Skeletal muscle tissue (tissue), 4 donors: ENCODE measurements around the gene IGFLR1. TPM values are rescaled to one million over a fixed set of nuclear protein-coding genes. Genes with fewer than 3 reads are reported as not detected.
"Not testable (repeated sequence)": the region's sequence is repeated elsewhere in the genome, so short reads cannot be mapped to it uniquely, and the experiment has no call there.

Source experiments
- H3K27ac ChIP-seq: one replicate; pipeline ENCODE4 v1.7.0; 2013; ENCODE audit warnings: mild to moderate bottlenecking, low read depth, low read length, inconsistent platforms
- H3K27me3 ChIP-seq, 3 donors: one replicate each; pipeline ENCODE4 v1.7.0; 2013; ENCODE audit warnings: low read length in 3 of 3; ENCODE audit not compliant: control insufficient read depth in 3 of 3, insufficient read depth in 3 of 3
- H3K36me3 ChIP-seq, 3 donors: one replicate each; pipeline ENCODE4 v1.7.0; 2013; ENCODE audit warnings: low read length in 3 of 3; ENCODE audit not compliant: control insufficient read depth in 3 of 3, insufficient read depth in 3 of 3
- H3K4me1 ChIP-seq, 3 donors: one replicate each; pipeline ENCODE4 v1.7.0; 2013; ENCODE audit warnings: low read length in 3 of 3, mild to moderate bottlenecking in 3 of 3; ENCODE audit not compliant: control insufficient read depth in 3 of 3, insufficient read depth in 3 of 3
- H3K4me3 ChIP-seq, 3 donors: one replicate each; pipeline ENCODE4 v1.7.0; 2013; ENCODE audit warnings: low read length in 3 of 3
- H3K9ac ChIP-seq, 3 donors: one replicate each; pipeline ENCODE4 v1.7.0; 2013; ENCODE audit warnings: low read length in 3 of 3, mild to moderate bottlenecking in 3 of 3, moderate library complexity in 2 of 3, low read depth in 1 of 3
- H3K9me3 ChIP-seq, 3 donors: one replicate each; pipeline ENCODE4 v1.7.0; 2013; ENCODE audit warnings: low read length in 3 of 3; ENCODE audit not compliant: control insufficient read depth in 3 of 3
- total RNA-seq: library from RNA; depleted of rRNA; stranded (reverse); fragments of >200 nt; gene quantifications from one replicate; pipeline ENCODE4 v1.2.3, GENCODE V29; 2014
- donor health status: Osteomylitis.

The IGFLR1 gene
- total RNA-seq, 1 donor from 2014 or later: 3.1 TPM

DNA sequence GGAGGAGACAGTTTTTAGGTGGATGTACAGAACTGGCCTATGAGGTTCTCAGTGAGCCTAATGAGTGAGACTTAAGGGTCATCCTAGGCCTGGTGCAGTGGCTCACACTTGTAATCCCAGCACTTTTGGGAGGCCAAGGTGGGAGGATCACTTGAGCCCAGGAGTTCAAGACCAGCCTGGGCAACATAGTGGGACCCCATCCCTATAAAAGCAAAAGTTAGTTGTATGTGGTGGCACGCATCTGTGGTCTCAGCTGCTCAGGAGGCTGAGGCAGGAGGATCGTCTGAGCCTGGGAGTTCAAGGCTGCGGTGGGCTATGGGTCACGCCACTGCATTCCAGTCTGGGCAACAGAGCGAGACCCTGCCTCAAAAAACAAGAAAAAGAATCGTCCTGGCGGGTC is 18.1 kb downstream of the IGFLR1 start:
- H3K27me3 ChIP-seq, H3K4me3 ChIP-seq, H3K9me3 ChIP-seq, H3K4me1 ChIP-seq, H3K9ac ChIP-seq, H3K27ac ChIP-seq: not testable (repeated sequence)
- H3K36me3 ChIP-seq: peaks cover 80 to 84% (median 81%) of the 10 kb centered on the region in 3 donors

DNA sequence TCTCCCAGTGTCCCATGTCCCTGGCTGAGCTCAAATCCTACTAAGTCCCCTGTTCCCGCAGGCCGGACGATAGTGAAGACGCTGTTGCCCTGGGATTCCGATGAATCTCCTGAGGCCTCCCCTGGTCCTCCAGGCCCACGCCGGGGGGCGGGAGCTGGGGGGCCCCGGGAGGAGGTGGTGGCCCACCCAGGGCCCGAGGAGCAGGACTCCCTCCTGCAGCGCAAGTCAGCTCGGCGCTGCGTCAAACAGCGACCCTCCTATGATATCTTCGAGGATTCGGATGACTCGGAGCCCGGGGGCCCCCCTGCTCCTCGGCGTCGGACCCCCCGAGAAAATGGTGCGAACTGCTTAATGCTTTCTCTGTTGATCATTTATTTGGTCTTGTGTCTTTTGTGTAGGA is 18.6 kb downstream of the IGFLR1 start:
- Histone ChIP-seq H3K4me3 (no peak overlapping the region), H3K36me3 (peaks cover 75 to 79% (median 76%) of the 10 kb centered on the region in 3 donors), H3K9me3 (no peaks in the 10 kb centered on the region), H3K27me3 (no peaks in the 10 kb centered on the region), H3K9ac (no peak overlapping the region), H3K27ac (no peak overlapping the region), H3K4me1 (peaks cover 10 to 14% (median 10%) of the 10 kb centered on the region in 3 donors)

DNA sequence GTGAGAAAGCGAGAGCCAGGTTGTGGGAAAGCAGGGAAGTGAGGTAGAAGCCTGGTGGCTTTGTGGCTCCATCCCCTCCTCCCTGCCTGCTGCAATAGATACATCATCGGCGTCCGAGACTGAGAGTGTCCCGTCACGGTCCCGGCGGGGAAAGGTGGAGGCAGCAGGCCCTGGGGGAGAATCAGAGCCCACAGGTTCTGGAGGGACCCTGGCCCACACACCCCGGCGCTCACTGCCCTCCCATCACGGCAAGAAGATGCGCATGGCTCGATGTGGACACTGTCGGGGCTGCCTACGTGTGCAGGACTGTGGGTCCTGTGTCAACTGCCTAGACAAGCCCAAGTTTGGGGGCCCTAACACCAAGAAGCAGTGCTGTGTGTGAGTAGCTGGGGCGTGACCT is 19.4 kb downstream of the IGFLR1 start:
- H3K27ac ChIP-seq: no peak overlapping the region
- H3K4me1 ChIP-seq: peaks cover 13 to 18% (median 13%) of the 10 kb centered on the region in 3 donors
- no peaks in the 10 kb centered on the region for H3K9me3 ChIP-seq
- H3K9ac ChIP-seq: no peak overlapping the region
- peaks cover 67 to 72% (median 69%) of the 10 kb centered on the region in 3 donors for H3K36me3 ChIP-seq
- H3K4me3 ChIP-seq: no peak overlapping the region
- no peaks in the 10 kb centered on the region for H3K27me3 ChIP-seq

DNA sequence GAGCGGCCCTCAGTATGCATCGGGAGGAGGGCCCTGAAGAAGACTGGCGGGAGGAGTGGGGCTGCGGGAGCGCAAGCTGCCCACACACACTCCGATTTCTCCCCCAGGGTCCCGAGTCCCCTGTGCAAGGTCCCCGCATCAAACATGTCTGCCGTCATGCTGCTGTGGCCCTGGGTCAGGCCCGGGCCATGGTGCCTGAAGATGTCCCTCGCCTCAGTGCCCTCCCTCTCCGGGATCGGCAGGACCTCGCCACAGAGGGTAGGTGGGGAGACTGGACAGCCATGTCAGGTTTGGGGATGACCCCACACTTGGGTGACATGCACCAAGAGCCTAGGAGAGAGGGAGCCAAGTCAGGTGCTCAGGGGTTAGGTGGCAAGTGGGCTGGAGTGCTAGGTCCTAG is 19.8 kb downstream of the IGFLR1 start:
- no peaks in the 10 kb centered on the region for H3K27me3 ChIP-seq
- H3K4me3 ChIP-seq: no peak overlapping the region
- H3K4me1 ChIP-seq: peaks cover 13 to 18% (median 13%) of the 10 kb centered on the region in 3 donors
- no peak overlapping the region for H3K27ac ChIP-seq
- peaks cover 63 to 67% (median 64%) of the 10 kb centered on the region in 3 donors for H3K36me3 ChIP-seq
- no peaks in the 10 kb centered on the region for H3K9me3 ChIP-seq
- H3K9ac ChIP-seq: no peak overlapping the region

DNA sequence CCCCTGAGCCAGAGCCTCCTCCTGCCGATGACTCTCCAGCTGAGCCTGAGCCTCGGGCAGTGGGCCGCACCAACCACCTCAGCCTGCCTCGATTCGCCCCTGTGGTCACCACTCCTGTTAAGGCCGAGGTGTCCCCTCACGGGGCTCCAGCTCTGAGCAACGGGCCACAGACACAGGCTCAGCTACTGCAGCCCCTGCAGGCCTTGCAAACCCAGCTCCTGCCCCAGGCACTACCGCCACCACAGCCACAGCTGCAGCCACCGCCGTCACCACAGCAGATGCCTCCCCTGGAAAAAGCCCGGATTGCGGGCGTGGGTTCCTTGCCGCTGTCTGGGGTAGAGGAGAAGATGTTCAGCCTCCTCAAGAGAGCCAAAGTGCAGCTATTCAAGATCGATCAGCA is 20.9 kb downstream of the IGFLR1 start:
- Histone ChIP-seq H3K4me3 (no peak overlapping the region), H3K36me3 (peaks cover 53 to 59% (median 55%) of the 10 kb centered on the region in 3 donors), H3K9ac (no peak overlapping the region), H3K4me1 (peaks cover 14 to 21% (median 15%) of the 10 kb centered on the region in 3 donors), H3K27ac (no peak overlapping the region), H3K9me3 (no peaks in the 10 kb centered on the region), H3K27me3 (no peaks in the 10 kb centered on the region)

DNA sequence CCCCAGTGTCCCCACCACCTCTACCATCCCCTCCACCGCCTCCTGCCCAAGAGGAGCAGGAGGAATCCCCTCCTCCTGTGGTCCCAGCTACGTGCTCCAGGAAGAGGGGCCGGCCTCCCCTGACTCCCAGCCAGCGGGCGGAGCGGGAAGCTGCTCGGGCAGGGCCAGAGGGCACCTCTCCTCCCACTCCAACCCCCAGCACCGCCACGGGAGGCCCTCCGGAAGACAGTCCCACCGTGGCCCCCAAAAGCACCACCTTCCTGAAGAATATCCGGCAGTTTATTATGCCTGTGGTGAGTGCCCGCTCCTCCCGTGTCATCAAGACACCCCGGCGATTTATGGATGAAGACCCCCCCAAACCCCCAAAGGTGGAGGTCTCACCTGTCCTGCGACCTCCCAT is 21.6 kb downstream of the IGFLR1 start:
- Histone ChIP-seq H3K27me3 (no peaks in the 10 kb centered on the region), H3K36me3 (peaks cover 46 to 52% (median 47%) of the 10 kb centered on the region in 3 donors), H3K4me1 (peaks cover 22 to 28% (median 22%) of the 10 kb centered on the region in 3 donors), H3K27ac (no peak overlapping the region), H3K9me3 (no peaks in the 10 kb centered on the region), H3K9ac (no peak overlapping the region), H3K4me3 (no peak overlapping the region)

DNA sequence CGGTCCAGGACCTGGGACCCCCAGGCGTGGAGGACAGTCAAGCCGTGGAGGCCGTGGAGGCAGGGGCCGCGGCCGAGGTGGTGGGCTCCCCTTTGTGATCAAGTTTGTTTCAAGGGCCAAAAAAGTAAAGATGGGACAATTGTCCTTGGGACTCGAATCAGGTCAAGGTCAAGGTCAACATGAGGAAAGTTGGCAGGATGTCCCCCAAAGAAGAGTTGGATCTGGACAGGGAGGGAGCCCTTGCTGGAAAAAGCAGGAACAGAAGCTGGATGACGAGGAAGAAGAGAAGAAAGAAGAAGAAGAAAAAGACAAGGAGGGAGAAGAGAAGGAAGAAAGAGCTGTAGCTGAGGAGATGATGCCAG is 22.1 kb downstream of the IGFLR1 start:
- H3K9me3 ChIP-seq: no peaks in the 10 kb centered on the region
- no peak overlapping the region for H3K27ac ChIP-seq
- no peaks in the 10 kb centered on the region for H3K27me3 ChIP-seq
- peaks cover 41 to 47% (median 42%) of the 10 kb centered on the region in 3 donors for H3K36me3 ChIP-seq
- peaks cover 26 to 33% (median 26%) of the 10 kb centered on the region in 3 donors for H3K4me1 ChIP-seq
- H3K4me3 ChIP-seq: no peak overlapping the region
- no peak overlapping the region for H3K9ac ChIP-seq

DNA sequence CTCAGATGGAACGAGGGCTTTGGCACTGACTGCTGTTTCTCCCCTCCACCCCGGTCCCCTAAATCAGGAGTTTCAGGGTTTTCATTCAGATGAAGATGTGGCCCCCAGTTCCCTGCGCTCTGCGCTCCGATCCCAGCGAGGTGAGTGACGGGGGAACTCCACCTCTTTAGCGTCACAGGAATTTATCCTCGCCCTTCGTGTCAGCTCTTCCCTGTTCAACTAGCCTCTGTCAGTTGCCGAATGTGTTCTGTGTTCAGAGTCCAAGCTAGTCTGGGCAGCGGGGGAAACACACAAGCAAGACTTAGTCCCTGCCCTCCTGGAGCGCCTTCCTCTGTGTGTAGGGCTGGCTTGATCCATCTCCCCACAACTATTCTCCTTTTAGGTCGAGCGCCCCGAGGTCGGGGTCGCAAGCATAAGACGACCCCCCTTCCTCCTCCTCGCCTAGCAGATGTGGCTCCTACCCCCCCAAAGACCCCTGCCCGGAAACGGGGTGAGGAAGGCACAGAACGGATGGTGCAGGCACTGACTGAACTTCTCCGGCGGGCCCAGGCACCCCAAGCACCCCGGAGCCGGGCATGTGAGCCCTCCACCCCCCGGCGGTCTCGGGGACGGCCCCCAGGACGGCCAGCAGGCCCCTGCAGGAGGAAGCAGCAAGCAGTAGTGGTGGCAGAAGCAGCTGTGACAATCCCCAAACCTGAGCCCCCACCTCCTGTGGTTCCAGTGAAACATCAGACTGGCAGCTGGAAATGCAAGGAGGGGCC is 22.7 kb downstream of the IGFLR1 start:
- no peak overlapping the region for H3K27ac ChIP-seq
- peaks cover 26 to 39% (median 26%) of the 10 kb centered on the region in 3 donors for H3K4me1 ChIP-seq
- H3K4me3 ChIP-seq: peak overlapping the region in 2 of 3 donors; percentile 79 to 90
- no peaks in the 10 kb centered on the region for H3K9me3 ChIP-seq
- peak overlapping the region in 2 of 3 donors; percentile 88 to 91 for H3K9ac ChIP-seq
- no peaks in the 10 kb centered on the region for H3K27me3 ChIP-seq
- H3K36me3 ChIP-seq: peaks cover 35 to 41% (median 37%) of the 10 kb centered on the region in 3 donors

DNA sequence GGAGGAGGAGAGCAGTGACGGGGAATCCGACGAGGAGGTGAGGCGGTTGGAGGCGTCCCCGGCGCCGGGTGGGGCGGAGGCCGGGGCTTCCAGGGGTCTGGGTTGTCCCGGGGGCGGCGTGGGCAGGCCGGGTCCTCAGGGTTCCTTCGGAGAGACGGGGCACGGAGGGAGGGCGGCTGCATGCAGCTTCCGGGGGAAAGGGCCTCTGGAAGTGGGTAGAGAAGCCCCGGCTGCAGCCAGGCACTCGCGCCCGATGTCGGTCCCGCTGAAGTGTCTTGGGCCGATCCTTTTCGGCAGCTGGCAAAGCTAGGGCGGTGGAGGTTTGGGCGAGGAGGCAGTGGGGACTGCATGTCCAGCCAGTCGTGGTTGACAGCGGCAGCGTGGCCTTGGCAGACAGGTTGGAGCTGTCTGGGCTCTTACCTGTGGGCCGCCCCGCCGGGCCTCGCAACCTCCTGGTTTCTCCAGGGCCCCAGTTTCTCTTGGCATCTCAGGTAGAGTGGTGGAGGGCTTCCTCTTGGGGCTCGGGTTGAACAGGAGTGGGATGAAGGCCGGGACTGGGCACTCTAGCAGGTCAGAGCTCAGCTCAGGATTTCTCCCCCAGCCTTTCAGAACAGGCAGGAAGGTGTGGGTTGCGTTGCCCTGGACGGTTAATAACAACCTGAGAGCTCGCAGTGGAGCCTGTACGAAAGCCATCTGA is 23.8 kb downstream of the IGFLR1 start:
- peak overlapping the region; percentile 79 to 90 (median 88) for H3K4me3 ChIP-seq
- peak overlapping the region; percentile 88 to 91 (median 91) for H3K9ac ChIP-seq
- H3K36me3 ChIP-seq: peaks cover 25 to 31% (median 26%) of the 10 kb centered on the region in 3 donors
- no peaks in the 10 kb centered on the region for H3K9me3 ChIP-seq
- H3K27me3 ChIP-seq: no peaks in the 10 kb centered on the region
- peak overlapping the region; percentile 66 for H3K27ac ChIP-seq
- peaks cover 26 to 39% (median 26%) of the 10 kb centered on the region in 3 donors for H3K4me1 ChIP-seq
